HepG2 (cell line): ENCODE data around the gene DNAJB12. TPM values are rescaled to one million over a fixed set of nuclear protein-coding genes. Genes with fewer than 3 reads are reported as not detected.

Source experiments
- CBX5 ChIP-seq: sonication (generic); formaldehyde crosslinking; IDR thresholded peaks from 2 replicates; pipeline ENCODE4 v1.4.0; 2020; ENCODE audit warnings: missing genetic modification reagents, borderline replicate concordance
- GPN1 ChIP-seq: sonication (generic); formaldehyde crosslinking; IDR thresholded peaks from 2 replicates; pipeline ENCODE4 v1.5.1; 2020; ENCODE audit warnings: missing genetic modification reagents, borderline replicate concordance
- JUND ChIP-seq: sonication (generic); formaldehyde crosslinking; IDR thresholded peaks from 2 replicates; pipeline ENCODE4 v1.8.0; 2022; ENCODE audit warnings: mild to moderate bottlenecking, missing genetic modification reagents
- PRPF4 ChIP-seq: fragments of 200-400 bp; formaldehyde crosslinking; IDR thresholded peaks from 2 replicates; pipeline ENCODE4 v1.6.1; 2016; ENCODE audit warnings: low read length, low read depth; ENCODE audit not compliant: poor library complexity, severe bottlenecking
- SNRNP70 ChIP-seq: fragments of 200-400 bp; formaldehyde crosslinking; IDR thresholded peaks from 2 replicates; pipeline ENCODE4 v1.6.1; 2017; ENCODE audit warnings: mild to moderate bottlenecking, low read depth, low read length, moderate library complexity
- ZBTB10 ChIP-seq: sonication (generic); formaldehyde crosslinking; IDR thresholded peaks from 2 replicates; pipeline ENCODE4 v1.4.0; 2020; ENCODE audit warnings: missing genetic modification reagents, borderline replicate concordance
- ZNF24 ChIP-seq: fragments of 450-650 bp; IDR thresholded peaks from 2 replicates; pipeline ENCODE4 v1.6.1; 2017; ENCODE audit warnings: antibody characterized with exemption, mild to moderate bottlenecking
- ZNF253 ChIP-seq: sonication (generic); formaldehyde crosslinking; IDR thresholded peaks from 2 replicates; pipeline ENCODE4 v1.8.0; 2022; ENCODE audit warnings: mild to moderate bottlenecking, missing genetic modification reagents, borderline replicate concordance
- ZNF331 ChIP-seq: sonication (generic); formaldehyde crosslinking; IDR thresholded peaks from 2 replicates; pipeline ENCODE4 v1.4.0; 2020; ENCODE audit warnings: missing genetic modification reagents
- ZNF431 ChIP-seq: sonication (generic); formaldehyde crosslinking; IDR thresholded peaks from 2 replicates; pipeline ENCODE4 v1.9.0; 2022; ENCODE audit warnings: missing genetic modification reagents, low read depth, mild to moderate bottlenecking, borderline replicate concordance
- polyA plus RNA-seq, 8 experiments: library from polyadenylated mRNA; depleted of rRNA in 3 of 8; stranded (reverse) in 7 of 8; unstranded in 1 of 8; fragments of >200 nt; fragmentation: Illumina TruSeq in 4 of 8; extraction: Trizol in 4 of 8; gene quantifications; 2 replicates each; pipeline versions ENCODE4 v1.2.1 to v1.2.3, GENCODE V29; 2011 to 2016; ENCODE audit warnings: low read depth in 4 of 8, missing spikeins in 1 of 8, mixed read lengths in 1 of 8; ENCODE audit not compliant: insufficient read depth in 1 of 8
- total RNA-seq, 5 experiments: library from RNA; depleted of rRNA; stranded (reverse); fragments of >200 nt; fragmentation: Illumina TruSeq; extraction: Trizol; gene quantifications; 2 replicates each; pipeline ENCODE4 v1.2.3, GENCODE V29; 2016; ENCODE audit warnings: low read depth in 1 of 5
- TF ChIP-seq, protein P1 (sequence below): sonication (generic); formaldehyde crosslinking; IDR thresholded peaks from 2 replicates; pipeline ENCODE4 v1.8.1; 2023; ENCODE audit warnings: mild to moderate bottlenecking, missing genetic modification reagents
- TF ChIP-seq, protein P2 (sequence below): sonication (generic); formaldehyde crosslinking; IDR thresholded peaks from 2 replicates; pipeline ENCODE4 v1.4.0; 2020; ENCODE audit warnings: missing genetic modification reagents
- TF ChIP-seq, protein P3 (sequence below): sonication (generic); formaldehyde crosslinking; IDR thresholded peaks from one replicate; pipeline ENCODE4 v1.5.1; 2020; ENCODE audit warnings: mild to moderate bottlenecking, missing genetic modification reagents; ENCODE audit errors: not compliant biosample characterization

The DNAJB12 gene
- total and polyA plus RNA-seq, 2 of the 13 experiments (the other 11 are each of a cell fraction or from before 2014, with no cell fraction given) = 10.8 to 18.2 TPM

- peak; percentile 48; the same call in 1 of the 2 replicates for TF ChIP-seq ZBTB10 (CRISPR knock-in tag)
- TF ChIP-seq, protein P1, sequence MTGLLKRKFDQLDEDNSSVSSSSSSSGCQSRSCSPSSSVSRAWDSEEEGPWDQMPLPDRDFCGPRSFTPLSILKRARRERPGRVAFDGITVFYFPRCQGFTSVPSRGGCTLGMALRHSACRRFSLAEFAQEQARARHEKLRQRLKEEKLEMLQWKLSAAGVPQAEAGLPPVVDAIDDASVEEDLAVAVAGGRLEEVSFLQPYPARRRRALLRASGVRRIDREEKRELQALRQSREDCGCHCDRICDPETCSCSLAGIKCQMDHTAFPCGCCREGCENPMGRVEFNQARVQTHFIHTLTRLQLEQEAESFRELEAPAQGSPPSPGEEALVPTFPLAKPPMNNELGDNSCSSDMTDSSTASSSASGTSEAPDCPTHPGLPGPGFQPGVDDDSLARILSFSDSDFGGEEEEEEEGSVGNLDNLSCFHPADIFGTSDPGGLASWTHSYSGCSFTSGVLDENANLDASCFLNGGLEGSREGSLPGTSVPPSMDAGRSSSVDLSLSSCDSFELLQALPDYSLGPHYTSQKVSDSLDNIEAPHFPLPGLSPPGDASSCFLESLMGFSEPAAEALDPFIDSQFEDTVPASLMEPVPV (CRISPR knock-in tag) = peak; percentile 67; the same call in 1 of the 2 replicates
- no peak for TF ChIP-seq GPN1 (CRISPR knock-in tag)
- 0 out of 2 replicates have a peak, but pooled peaks have one; percentile 47 for TF ChIP-seq JUND
- no peak for TF ChIP-seq PRPF4
- TF ChIP-seq CBX5 (CRISPR knock-in tag) = no peak
- TF ChIP-seq ZNF24 = no peak
- TF ChIP-seq ZNF253 (CRISPR knock-in tag) = peak; percentile 63; the same call in 1 of the 2 replicates
- TF ChIP-seq SNRNP70 = no peak
- peak; percentile 87; the same call in 1 of the 2 replicates for TF ChIP-seq ZNF331 (CRISPR knock-in tag)
- TF ChIP-seq, protein P2, sequence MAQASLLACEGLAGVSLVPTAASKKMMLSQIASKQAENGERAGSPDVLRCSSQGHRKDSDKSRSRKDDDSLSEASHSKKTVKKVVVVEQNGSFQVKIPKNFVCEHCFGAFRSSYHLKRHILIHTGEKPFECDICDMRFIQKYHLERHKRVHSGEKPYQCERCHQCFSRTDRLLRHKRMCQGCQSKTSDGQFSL = 0 out of 2 replicates have a peak, but pooled peaks have one; percentile 65
- TF ChIP-seq, protein P3, sequence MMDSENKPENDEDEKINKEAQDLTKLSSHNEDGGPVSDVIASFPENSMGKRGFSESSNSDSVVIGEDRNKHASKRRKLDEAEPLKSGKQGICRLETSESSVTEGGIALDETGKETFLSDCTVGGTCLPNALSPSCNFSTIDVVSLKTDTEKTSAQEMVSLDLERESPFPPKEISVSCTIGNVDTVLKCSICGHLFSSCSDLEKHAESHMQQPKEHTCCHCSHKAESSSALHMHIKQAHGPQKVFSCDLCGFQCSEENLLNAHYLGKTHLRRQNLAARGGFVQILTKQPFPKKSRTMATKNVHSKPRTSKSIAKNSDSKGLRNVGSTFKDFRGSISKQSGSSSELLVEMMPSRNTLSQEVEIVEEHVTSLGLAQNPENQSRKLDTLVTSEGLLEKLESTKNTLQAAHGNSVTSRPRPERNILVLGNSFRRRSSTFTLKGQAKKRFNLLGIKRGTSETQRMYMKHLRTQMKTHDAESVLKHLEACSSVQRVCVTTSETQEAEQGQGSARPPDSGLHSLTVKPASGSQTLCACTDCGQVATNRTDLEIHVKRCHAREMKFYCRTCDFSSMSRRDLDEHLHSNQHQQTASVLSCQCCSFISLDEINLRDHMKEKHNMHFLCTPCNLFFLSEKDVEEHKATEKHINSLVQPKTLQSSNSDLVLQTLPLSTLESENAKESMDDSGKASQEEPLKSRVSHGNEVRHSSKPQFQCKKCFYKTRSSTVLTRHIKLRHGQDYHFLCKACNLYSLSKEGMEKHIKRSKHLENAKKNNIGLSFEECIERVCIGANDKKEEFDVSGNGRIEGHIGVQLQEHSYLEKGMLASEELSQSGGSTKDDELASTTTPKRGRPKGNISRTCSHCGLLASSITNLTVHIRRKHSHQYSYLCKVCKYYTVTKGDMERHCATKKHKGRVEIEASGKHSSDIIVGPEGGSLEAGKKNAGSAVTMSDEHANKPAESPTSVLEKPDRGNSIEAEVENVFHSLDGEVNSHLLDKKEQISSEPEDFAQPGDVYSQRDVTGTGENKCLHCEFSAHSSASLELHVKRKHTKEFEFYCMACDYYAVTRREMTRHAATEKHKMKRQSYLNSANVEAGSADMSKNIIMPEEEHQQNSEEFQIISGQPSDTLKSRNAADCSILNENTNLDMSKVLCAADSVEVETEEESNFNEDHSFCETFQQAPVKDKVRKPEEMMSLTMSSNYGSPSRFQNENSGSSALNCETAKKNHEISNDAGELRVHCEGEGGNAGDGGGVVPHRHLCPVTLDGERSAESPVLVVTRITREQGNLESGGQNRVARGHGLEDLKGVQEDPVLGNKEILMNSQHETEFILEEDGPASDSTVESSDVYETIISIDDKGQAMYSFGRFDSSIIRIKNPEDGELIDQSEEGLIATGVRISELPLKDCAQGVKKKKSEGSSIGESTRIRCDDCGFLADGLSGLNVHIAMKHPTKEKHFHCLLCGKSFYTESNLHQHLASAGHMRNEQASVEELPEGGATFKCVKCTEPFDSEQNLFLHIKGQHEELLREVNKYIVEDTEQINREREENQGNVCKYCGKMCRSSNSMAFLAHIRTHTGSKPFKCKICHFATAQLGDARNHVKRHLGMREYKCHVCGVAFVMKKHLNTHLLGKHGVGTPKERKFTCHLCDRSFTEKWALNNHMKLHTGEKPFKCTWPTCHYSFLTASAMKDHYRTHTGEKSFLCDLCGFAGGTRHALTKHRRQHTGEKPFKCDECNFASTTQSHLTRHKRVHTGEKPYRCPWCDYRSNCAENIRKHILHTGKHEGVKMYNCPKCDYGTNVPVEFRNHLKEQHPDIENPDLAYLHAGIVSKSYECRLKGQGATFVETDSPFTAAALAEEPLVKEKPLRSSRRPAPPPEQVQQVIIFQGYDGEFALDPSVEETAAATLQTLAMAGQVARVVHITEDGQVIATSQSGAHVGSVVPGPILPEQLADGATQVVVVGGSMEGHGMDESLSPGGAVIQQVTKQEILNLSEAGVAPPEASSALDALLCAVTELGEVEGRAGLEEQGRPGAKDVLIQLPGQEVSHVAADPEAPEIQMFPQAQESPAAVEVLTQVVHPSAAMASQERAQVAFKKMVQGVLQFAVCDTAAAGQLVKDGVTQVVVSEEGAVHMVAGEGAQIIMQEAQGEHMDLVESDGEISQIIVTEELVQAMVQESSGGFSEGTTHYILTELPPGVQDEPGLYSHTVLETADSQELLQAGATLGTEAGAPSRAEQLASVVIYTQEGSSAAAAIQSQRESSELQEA = no peak
- TF ChIP-seq ZNF431 = peak; percentile 68; the same call in 1 of the 2 replicates
Measured at GRCh38 chr10:72319416-72320254, 35.1 kb downstream of the DNAJB12 start (continued).
